ENCODE measurements around the gene DLGAP1. TPM values are rescaled to one million over a fixed set of nuclear protein-coding genes. Genes with fewer than 3 reads are reported as not detected.
"Not testable (repeated sequence)": the region's sequence is repeated elsewhere in the genome, so short reads cannot be mapped to it uniquely, and the experiment has no call there.

The DLGAP1 gene
- total RNA-seq, 1 experiment from 2014 or later: 23.2 TPM

- no peak for DNase-seq
- Mint-ChIP-seq H3K4me1 (peaks cover 11 to 13% of the 10 kb centered on the region in 2 experiments), H3K9me3 (peaks cover 15 to 16% of the 10 kb centered on the region in 2 experiments), H3K27me3 (ENCODE audit: low read depth) (peaks cover 1% of the 10 kb centered on the region; the same call in 1 of the 2 replicates), H3K36me3 (ENCODE audit: insufficient read depth in 1 of 3, low read depth in 3 of 3) (peaks cover 11 to 17% (median 12%) of the 10 kb centered on the region in 3 experiments), H3K27ac (no peak overlapping the region; a peak in 2 of 7 replicates), H3K4me3 (no peak overlapping the region)
- Histone ChIP-seq H3K4me2 (ENCODE audit: insufficient read depth, insufficient read length, low read length) (no peak overlapping the region), H3K23ac (ENCODE audit: insufficient read length, low read depth, low read length) (no peak overlapping the region), H3K79me1 (ENCODE audit: insufficient read depth, low read depth, low read length, poor library complexity, severe bottlenecking) (no peaks in the 10 kb centered on the region), H2AFZ (ENCODE audit: low read length) (no peak overlapping the region), H2AK5ac (ENCODE audit: insufficient read length, low read length) (no peak overlapping the region), H3K9me3 (ENCODE audit: control insufficient read depth, low read depth, low read length) (no peaks in the 10 kb centered on the region), H3T11ph (ENCODE audit: low read length) (no peak overlapping the region), H3K9ac (ENCODE audit: extremely low read depth, insufficient read length, low read length) (no peak overlapping the region), H3K79me2 (ENCODE audit: insufficient read depth, low read length) (no peaks in the 10 kb centered on the region), H2BK120ac (ENCODE audit: low read depth, low read length, poor library complexity, severe bottlenecking) (no peak overlapping the region), H3K27me3 (ENCODE audit: insufficient read depth, low read length) (no peaks in the 10 kb centered on the region), H2BK15ac (ENCODE audit: low read depth, low read length) (no peak overlapping the region), H2BK12ac (ENCODE audit: insufficient read length, low read depth, low read length) (no peak overlapping the region), H3K56ac (ENCODE audit: insufficient read length, low read depth, low read length) (no peak overlapping the region), H2BK5ac (ENCODE audit: insufficient read length, low read length) (no peak overlapping the region), H4K8ac (replicated peaks; ENCODE audit: insufficient read length, low read depth, low read length) (no peak overlapping the region), H3K4me1 (ENCODE audit: insufficient read depth, low read length) (no peaks in the 10 kb centered on the region), H4K5ac (ENCODE audit: insufficient read length, low read depth, low read length) (no peak overlapping the region), H3K23me2 (ENCODE audit: insufficient read length, low read depth, low read length, poor library complexity, severe bottlenecking) (no peaks in the 10 kb centered on the region), H3K27ac (ENCODE audit: insufficient read length, low read depth, low read length) (no peak overlapping the region), H3K18ac (ENCODE audit: insufficient read length, low read depth, low read length) (no peak overlapping the region), H4K91ac (ENCODE audit: insufficient read length, low read depth, low read length) (no peak overlapping the region), H3K4ac (ENCODE audit: low read depth, low read length) (no peak overlapping the region), H3K14ac (ENCODE audit: insufficient read depth, low read length) (no peak overlapping the region), H2BK20ac (ENCODE audit: low read depth, low read length, poor library complexity, severe bottlenecking) (no peak overlapping the region), H4K20me1 (ENCODE audit: control insufficient read depth, insufficient read depth, insufficient read length) (no peaks in the 10 kb centered on the region)
- WGBS (ENCODE audit: extremely low coverage, insufficient read length, low lambda C conversion rate): no CpG with 5 or more reads among the region's 18 CpGs
- no peak for TF ChIP-seq CTCF (conservative IDR thresholded peaks at IDR 0.05)
Measured at GRCh38 chr18:3472681-3473544, 982.2 kb downstream of the DLGAP1 start.

- H3K27ac ChIP-seq (ENCODE audit: insufficient read length, low read depth, low read length); H3K23me2 ChIP-seq (ENCODE audit: insufficient read length, low read depth, low read length, poor library complexity, severe bottlenecking); H2AFZ ChIP-seq (ENCODE audit: low read length); H3T11ph ChIP-seq (ENCODE audit: low read length); H3K56ac ChIP-seq (ENCODE audit: insufficient read length, low read depth, low read length); H3K9me3 ChIP-seq (ENCODE audit: control insufficient read depth, low read depth, low read length); H3K23ac ChIP-seq (ENCODE audit: insufficient read length, low read depth, low read length); H3K27me3 Mint-ChIP-seq (ENCODE audit: low read depth); H3K14ac ChIP-seq (ENCODE audit: insufficient read depth, low read length); H3K27me3 ChIP-seq (ENCODE audit: insufficient read depth, low read length); H3K4me3 Mint-ChIP-seq; H3K4me1 ChIP-seq (ENCODE audit: insufficient read depth, low read length); H3K4ac ChIP-seq (ENCODE audit: low read depth, low read length); H2BK5ac ChIP-seq (ENCODE audit: insufficient read length, low read length); H2BK120ac ChIP-seq (ENCODE audit: low read depth, low read length, poor library complexity, severe bottlenecking); H3K79me2 ChIP-seq (ENCODE audit: insufficient read depth, low read length); H4K91ac ChIP-seq (ENCODE audit: insufficient read length, low read depth, low read length); H2BK20ac ChIP-seq (ENCODE audit: low read depth, low read length, poor library complexity, severe bottlenecking); H3K18ac ChIP-seq (ENCODE audit: insufficient read length, low read depth, low read length); H3K9ac ChIP-seq (ENCODE audit: extremely low read depth, insufficient read length, low read length); DNase-seq; H3K4me2 ChIP-seq (ENCODE audit: insufficient read depth, insufficient read length, low read length); H2BK15ac ChIP-seq (ENCODE audit: low read depth, low read length); H4K8ac ChIP-seq (replicated peaks; ENCODE audit: insufficient read length, low read depth, low read length); H4K20me1 ChIP-seq (ENCODE audit: control insufficient read depth, insufficient read depth, insufficient read length); H2BK12ac ChIP-seq (ENCODE audit: insufficient read length, low read depth, low read length); H3K79me1 ChIP-seq (ENCODE audit: insufficient read depth, low read depth, low read length, poor library complexity, severe bottlenecking); H4K5ac ChIP-seq (ENCODE audit: insufficient read length, low read depth, low read length); H2AK5ac ChIP-seq (ENCODE audit: insufficient read length, low read length): not testable (repeated sequence)
- Mint-ChIP-seq H3K4me1 (peaks cover 14 to 16% of the 10 kb centered on the region in 2 experiments), H3K9me3 (peaks cover 15 to 16% of the 10 kb centered on the region in 2 experiments), H3K36me3 (ENCODE audit: insufficient read depth in 1 of 3, low read depth in 3 of 3) (peaks cover 11 to 17% (median 12%) of the 10 kb centered on the region in 3 experiments), H3K27ac (peak overlapping the region in 1 of 3 experiments; percentile 35; a peak in 1 of 7 replicates)
- WGBS (ENCODE audit: extremely low coverage, insufficient read length, low lambda C conversion rate): no CpG with 5 or more reads among the region's 3 CpGs
Measured at GRCh38 chr18:3472121-3472520, 983.0 kb downstream of the DLGAP1 start.
